Stomach smooth muscle (tissue), 2 donors: ENCODE measurements around the gene ENDOD1.

Experiments used
- H3K27ac ChIP-seq: one replicate; pipeline ENCODE4 v1.7.0; 2013; ENCODE audit warnings: mild to moderate bottlenecking, low read length, inconsistent platforms
- H3K27me3 ChIP-seq, 2 donors: one replicate each; pipeline ENCODE4 v1.7.0; 2013; ENCODE audit warnings: low read length in 2 of 2; ENCODE audit not compliant: insufficient read depth in 2 of 2, control insufficient read depth in 1 of 2
- H3K36me3 ChIP-seq, 2 donors: one replicate each; pipeline ENCODE4 v1.7.0; 2013; ENCODE audit warnings: low read length in 2 of 2; ENCODE audit not compliant: control insufficient read depth in 2 of 2, insufficient read depth in 2 of 2
- H3K4me1 ChIP-seq: one replicate; pipeline ENCODE4 v1.7.0; 2013; ENCODE audit warnings: low read length; ENCODE audit not compliant: control insufficient read depth, insufficient read depth
- H3K4me3 ChIP-seq, 2 donors: one replicate each; pipeline ENCODE4 v1.7.0; 2013; ENCODE audit warnings: low read length in 2 of 2
- H3K9ac ChIP-seq, 2 donors: one replicate each; pipeline ENCODE4 v1.7.0; 2013; ENCODE audit warnings: low read length in 2 of 2, mild to moderate bottlenecking in 1 of 2
- H3K9me3 ChIP-seq, 2 donors: one replicate each; pipeline ENCODE4 v1.7.0; 2013; ENCODE audit warnings: low read length in 2 of 2; ENCODE audit not compliant: control insufficient read depth in 2 of 2
- donor health status: healthy.
- donor health status: Pancreatic carcinoma.

The ENDOD1 gene

GRCh38 chr11:95076981-95077380 is 12.7 kb upstream of the ENDOD1 start:
- H3K9ac ChIP-seq, result no peak overlapping the region
- H3K27me3 ChIP-seq, result no peaks in the 10 kb centered on the region
- H3K4me3 ChIP-seq, result no peak overlapping the region
- H3K4me1 ChIP-seq, result peaks cover 2% of the 10 kb centered on the region
- H3K36me3 ChIP-seq, result no peaks in the 10 kb centered on the region
- H3K27ac ChIP-seq, result no peak overlapping the region
- no peaks in the 10 kb centered on the region for H3K9me3 ChIP-seq

DNA sequence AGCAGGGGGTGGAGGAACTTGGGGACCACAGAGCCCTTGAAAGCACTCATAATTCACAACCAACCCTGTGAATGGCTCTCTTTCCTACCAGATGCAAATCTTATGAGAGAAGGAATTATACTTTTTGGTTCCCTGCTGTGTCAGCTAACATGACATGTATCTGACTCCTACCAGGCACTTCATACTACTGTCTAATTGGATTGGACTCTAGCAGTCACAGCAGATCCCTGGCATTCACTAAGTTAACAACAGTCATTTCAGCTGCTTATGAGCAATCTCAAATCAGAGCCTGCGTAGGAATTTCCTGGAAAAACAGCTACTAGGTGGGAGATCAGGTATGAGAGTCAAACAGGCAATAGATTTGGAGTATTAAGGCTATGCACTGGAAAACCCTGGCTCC is 11.1 kb upstream of the ENDOD1 start:
- H3K27ac ChIP-seq, result no peak overlapping the region
- no peaks in the 10 kb centered on the region for H3K36me3 ChIP-seq
- no peaks in the 10 kb centered on the region for H3K27me3 ChIP-seq
- H3K9me3 ChIP-seq, result no peaks in the 10 kb centered on the region
- H3K4me3 ChIP-seq, result no peak overlapping the region
- H3K9ac ChIP-seq, result no peak overlapping the region
- peaks cover 2% of the 10 kb centered on the region for H3K4me1 ChIP-seq

DNA sequence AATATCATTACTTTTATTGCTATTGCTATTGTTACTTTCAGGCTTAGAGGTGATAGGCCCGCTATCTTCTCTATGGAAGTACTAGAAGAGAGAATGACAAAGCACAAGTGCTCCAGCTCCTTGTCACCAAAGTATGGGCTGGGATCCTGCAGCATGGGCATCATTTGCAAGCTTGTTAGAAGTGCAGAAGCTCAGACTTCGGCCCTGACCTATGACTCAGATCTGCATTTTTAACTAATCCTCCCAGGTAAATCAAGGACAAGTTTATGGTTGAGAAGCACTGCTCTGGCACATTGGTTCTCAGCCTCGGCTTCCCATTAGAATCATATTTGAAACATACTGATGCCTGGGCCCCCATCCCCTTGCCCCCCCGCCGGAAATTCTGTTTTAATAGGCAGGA is 8.6 kb upstream of the ENDOD1 start:
- Histone ChIP-seq H3K4me3 (no peak overlapping the region), H3K9ac (no peak overlapping the region), H3K4me1 (no peaks in the 10 kb centered on the region), H3K27me3 (no peaks in the 10 kb centered on the region), H3K36me3 (no peaks in the 10 kb centered on the region), H3K9me3 (no peaks in the 10 kb centered on the region), H3K27ac (no peak overlapping the region)

- Histone ChIP-seq H3K9ac (no peak overlapping the region), H3K9me3 (no peaks in the 10 kb centered on the region), H3K4me1 (no peaks in the 10 kb centered on the region), H3K27me3 (no peaks in the 10 kb centered on the region), H3K36me3 (no peaks in the 10 kb centered on the region), H3K27ac (no peak overlapping the region), H3K4me3 (no peak overlapping the region)
Measured at GRCh38 chr11:95081412-95081811, 8.2 kb upstream of the ENDOD1 start.

DNA sequence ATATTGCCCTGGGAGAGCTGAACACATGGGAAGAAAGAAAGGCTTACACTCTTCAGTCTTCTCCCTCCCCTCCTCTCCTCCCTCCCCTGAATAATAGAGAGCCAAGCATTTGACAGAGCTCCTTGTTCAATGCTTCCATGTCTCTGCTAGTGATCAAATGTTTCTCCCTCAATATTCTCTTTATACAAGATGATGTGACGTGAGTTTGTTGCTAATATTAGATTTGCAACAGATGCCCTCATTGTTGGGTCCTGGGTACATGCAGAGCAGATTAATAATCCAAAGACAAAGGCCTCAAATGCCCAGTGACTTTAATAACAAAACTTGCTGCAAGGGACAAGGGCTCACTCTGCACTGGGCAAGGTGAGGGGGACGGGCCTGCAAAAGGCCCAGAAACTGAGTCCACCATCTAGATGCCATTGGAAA is 7.1 kb upstream of the ENDOD1 start:
- H3K9me3 ChIP-seq, result no peaks in the 10 kb centered on the region
- no peaks in the 10 kb centered on the region for H3K36me3 ChIP-seq
- H3K9ac ChIP-seq, result no peak overlapping the region
- H3K4me1 ChIP-seq, result no peaks in the 10 kb centered on the region
- no peak overlapping the region for H3K27ac ChIP-seq
- no peak overlapping the region for H3K4me3 ChIP-seq
- no peaks in the 10 kb centered on the region for H3K27me3 ChIP-seq

DNA sequence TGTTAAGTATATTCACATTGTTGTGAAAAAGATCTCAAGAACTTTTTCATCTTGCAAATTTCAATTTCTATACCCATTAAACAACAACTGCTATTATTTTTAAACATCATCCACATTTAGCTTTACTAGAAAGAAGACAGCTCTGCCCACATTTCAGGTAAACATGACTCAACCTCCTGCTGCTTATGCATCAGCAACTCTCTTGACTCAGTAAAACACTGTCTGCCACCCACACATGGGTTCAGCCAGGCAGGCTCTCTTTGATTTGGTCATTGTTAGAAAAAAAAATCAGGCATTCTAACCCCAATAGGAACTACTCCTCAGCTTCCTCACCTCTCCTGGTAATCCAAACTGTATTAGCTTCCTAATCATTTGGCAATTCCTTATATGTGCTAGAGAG is 5.1 kb upstream of the ENDOD1 start:
- Histone ChIP-seq H3K9ac (no peak overlapping the region), H3K36me3 (no peaks in the 10 kb centered on the region), H3K4me3 (no peak overlapping the region), H3K27me3 (no peaks in the 10 kb centered on the region), H3K9me3 (no peaks in the 10 kb centered on the region), H3K4me1 (peaks cover 7% of the 10 kb centered on the region), H3K27ac (no peak overlapping the region)

DNA sequence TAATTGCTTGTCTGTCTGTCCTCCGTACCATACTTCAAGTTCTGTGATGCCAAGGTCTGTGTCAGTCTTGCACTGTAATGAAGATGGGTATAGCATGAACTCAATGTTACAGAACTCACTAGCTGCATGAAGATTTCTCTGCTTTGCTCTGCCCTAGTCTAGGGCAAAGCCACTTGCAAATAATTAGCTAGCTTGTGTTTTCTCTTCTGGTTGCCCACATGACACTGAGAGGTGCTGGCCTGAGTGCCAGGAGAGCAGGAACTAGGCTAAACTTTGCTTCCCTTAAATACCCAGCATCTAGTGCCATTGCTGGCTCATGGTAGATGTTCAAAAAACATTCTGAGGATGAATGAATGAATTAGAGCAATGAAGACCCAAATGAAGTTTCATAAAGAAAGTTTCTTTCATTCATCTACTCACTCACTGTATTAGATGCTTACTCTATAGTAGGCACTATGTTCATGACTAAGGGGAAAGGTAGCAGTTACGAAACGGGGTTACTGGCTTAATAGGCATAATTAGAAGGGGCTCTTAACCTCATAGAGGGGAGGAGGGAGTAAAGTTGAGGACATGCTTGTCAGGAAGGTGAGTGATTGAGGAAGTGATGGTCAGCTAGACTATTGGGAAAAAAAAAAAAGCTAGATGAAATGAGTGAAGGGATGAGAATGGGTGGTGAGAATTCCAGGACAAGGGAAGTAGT is 4.4 kb upstream of the ENDOD1 start:
- Histone ChIP-seq H3K9ac (no peak overlapping the region), H3K36me3 (no peaks in the 10 kb centered on the region), H3K27me3 (no peaks in the 10 kb centered on the region), H3K4me1 (peaks cover 7% of the 10 kb centered on the region), H3K9me3 (no peaks in the 10 kb centered on the region), H3K27ac (no peak overlapping the region), H3K4me3 (no peak overlapping the region)

DNA sequence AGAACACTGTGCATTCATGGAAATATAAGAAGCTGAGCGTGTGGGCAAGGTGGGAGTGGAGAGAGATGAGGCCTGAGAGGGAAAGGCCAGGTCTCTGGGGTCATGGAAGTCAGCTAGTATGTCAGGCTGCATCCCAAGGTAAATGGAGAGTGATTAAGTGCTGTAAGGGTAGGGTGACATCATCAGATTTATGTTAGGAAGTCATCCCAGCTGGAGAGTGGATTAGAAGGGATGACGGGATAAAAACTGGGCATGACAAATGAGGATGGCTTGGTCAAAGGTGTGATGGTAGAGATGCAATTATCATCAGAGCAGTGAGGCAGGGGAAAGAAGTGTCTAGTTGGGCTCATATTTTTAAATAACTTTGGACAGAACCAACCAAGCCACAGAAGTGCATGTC is 3.5 kb upstream of the ENDOD1 start:
- no peak overlapping the region for H3K9ac ChIP-seq
- H3K36me3 ChIP-seq, result no peaks in the 10 kb centered on the region
- H3K4me1 ChIP-seq, result peaks cover 14% of the 10 kb centered on the region
- H3K27me3 ChIP-seq, result no peaks in the 10 kb centered on the region
- H3K4me3 ChIP-seq, result no peak overlapping the region
- H3K27ac ChIP-seq, result no peak overlapping the region
- H3K9me3 ChIP-seq, result no peaks in the 10 kb centered on the region

DNA sequence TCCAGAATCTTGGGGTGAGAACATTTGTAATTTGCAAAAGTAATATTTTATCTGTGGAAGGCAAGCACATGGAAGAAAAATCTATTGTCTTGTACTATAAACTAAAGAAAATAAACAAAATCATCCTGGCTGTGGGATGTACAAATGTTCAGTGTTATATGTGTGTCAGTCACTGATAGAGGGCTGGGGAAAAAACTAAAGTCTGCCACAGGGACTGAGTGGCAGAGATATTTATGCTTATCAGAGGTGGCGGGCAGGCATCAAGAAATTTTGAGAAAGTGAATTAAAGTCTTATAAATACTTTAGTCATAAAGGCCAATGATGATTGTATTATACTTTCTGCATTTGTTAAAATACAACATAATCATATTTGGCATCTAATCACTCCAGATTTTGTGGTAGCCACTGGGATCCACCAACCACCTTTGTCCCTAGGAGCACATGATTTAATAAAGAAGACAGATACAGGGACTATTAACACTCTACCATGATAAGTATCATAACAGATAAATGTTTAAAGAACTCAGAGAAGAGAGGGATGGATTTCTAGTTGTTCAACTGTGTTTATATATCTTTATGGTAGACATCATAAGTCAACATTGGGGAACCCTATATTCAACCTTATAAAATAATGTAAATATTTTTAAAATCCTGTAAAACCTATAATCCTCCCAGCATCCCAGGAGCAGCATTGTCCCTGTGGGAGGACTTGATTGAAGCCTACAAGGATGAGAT is 2.6 kb upstream of the ENDOD1 start:
- Histone ChIP-seq H3K9me3 (no peaks in the 10 kb centered on the region), H3K9ac (no peak overlapping the region), H3K4me3 (no peak overlapping the region), H3K36me3 (no peaks in the 10 kb centered on the region), H3K4me1 (peaks cover 15% of the 10 kb centered on the region), H3K27me3 (no peaks in the 10 kb centered on the region), H3K27ac (no peak overlapping the region)

- Histone ChIP-seq H3K4me3 (peak overlapping the region; percentile 79 to 89), H3K9ac (peak overlapping the region; percentile 60 to 66), H3K4me1 (peaks cover 15% of the 10 kb centered on the region), H3K9me3 (no peaks in the 10 kb centered on the region), H3K27ac (peak overlapping the region; percentile 82), H3K36me3 (no peaks in the 10 kb centered on the region), H3K27me3 (no peaks in the 10 kb centered on the region)
Measured at GRCh38 chr11:95088946-95089619, 563 bp upstream of the ENDOD1 start.
